ENCODE data around the gene GOLGA6L7. TPM values are rescaled to one million over a fixed set of nuclear protein-coding genes. Genes with fewer than 3 reads are reported as not detected.
A peak's percentile ranks its signal among the peaks of the same experiment; 100 is the strongest.
"Not testable (repeated sequence)": the region's sequence is repeated elsewhere in the genome, so short reads cannot be mapped to it uniquely, and the experiment has no call there.

The GOLGA6L7 gene
- polyA plus RNA-seq, 1 donor, result 1.1 TPM

DNA sequence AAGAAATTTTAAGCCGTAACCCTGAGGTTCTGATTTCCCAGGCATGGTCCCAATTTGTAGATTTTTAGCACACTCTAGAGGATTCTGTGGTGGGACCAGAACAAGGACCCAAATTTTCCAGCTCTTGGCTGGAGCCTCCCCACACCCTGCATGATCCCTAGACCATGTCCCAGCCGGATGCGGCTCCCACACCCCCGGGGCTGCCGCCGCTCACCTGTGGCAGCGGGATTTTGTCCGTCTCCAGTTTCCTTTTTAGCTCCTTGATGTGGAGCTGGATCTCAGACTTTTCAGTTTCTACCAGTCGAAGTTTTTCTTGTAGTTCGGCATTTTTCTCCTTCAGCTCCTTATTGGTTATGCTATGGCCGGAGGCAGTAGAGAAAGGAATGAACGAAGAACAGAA, 4.9 kb downstream of the GOLGA6L7 start:
- not testable (repeated sequence) for DNase-seq

DNA sequence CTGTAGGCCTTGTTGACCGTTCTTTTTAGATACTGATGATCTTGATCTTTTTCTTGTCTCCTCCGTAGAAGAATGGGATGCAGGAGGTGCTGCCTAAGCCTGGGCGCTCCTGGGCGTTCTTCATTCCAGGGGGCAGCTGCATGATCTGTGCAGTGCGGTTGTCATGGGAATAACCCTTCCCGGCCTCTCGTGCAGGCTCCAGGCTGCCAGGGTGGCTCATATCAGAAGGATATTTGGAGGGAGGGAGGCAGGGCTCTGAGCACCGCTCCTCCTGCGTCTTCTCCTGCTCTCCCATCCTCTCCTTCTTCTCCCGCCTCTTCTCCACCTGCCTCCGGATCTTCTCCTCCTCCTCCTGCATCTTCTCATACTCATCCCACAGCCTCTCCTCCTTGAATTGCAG, 6.2 kb downstream of the GOLGA6L7 start:
- not testable (repeated sequence) for DNase-seq

DNA sequence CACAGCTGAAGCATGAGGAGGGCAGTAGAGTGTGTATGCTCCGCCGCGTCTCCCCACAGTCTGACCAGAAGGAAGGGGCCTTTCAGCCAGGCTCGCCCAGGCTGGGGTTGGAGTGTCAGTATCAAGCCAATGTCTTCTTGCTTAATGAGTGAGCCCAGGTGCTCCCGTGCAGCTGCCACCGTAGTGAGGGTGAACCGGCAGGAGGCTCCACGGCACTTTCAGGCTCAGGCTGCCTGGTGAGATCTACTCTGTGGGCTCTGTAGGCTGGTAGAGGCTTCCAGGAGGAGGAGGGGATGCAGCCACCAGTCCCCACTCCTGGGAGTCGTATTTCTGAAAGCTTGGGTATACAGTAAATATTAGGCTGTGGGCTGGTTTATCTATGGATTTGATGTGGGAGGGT, 8.2 kb downstream of the GOLGA6L7 start:
- DNase-seq, result not testable (repeated sequence)

DNA sequence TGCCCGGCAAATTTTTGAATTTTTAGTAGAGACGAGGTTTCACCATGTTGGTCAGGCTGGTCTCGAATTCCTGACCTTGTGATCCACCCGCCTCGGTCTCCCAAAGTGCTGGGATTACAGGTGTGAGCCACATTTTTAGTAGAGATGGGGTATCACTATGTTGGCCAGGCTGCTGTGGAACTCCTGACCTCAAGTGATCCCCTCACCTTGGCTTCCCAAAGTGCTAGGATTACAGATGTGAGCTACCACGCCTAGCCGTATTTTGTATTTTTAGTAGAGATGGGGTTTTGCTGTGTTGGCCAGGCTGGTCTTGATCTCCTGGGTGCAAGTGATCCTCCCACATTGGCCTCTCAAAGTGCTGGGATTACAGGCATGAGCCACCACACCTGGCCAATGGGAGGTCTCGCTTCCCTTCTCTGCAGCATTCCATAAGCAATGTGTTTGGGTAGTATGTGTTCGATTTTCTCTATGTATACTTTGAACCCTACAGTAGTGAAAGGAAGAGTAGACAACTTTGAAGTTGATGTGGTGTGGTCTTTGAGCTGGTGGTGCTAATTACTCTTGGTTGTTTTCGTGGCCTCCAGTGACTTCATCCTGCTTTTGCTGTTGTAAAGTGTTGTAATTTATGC, 13.4 kb downstream of the GOLGA6L7 start:
- DNase-seq, result not testable (repeated sequence)

DNA sequence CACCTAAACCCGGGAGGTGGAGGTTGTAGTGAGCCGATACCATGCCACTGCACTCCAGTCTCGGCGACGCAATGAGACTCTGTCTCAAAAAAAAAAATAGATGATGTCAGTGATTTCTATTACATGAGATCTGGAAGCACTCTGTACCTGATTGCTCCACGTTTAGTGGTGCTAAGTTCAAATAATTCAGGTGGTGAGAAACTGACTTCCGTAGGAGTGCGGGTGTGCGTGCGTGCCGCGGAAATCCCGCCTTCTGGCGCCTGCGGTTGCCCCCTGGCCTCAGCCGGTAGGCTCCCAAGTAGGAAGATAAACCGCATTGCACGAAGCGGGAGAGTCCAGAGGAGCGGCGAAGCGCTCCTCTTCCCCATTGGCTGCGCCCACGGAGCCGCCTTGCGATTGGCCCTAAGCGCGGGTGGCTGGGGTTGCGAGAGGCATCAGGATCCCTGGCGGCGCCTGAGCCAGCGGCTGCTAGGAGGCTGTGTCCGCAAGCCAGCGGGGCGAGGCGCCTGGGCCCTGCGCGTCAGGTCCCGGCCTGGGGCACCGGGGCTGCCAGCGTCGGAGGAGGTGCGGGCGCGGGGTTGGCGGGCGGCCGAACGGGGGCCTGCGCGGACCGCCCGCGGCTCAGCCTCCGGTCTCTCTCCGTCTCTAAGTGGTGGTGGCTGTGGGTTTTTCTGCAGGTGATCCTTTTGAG, 16.4 kb downstream of the GOLGA6L7 start:
- peak; percentile 51 for DNase-seq

DNA sequence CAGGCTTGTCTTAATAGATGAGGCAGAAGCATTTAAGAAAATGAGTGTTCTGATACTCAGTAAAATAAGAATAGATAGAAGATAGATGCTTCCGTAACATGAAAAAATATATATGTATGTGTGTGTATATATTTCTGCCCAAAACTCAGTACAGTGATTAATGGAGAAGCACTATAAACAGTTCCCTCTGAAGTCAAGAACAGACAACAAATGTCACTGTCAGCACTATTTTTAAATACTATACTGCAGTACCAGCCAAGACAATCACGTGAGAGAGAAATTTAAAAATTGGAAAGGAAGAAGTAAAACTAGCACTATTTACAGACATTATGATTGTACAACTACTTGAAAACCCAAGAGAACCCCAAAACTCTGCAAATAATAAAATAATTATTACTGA, 27.0 kb downstream of the GOLGA6L7 start:
- not testable (repeated sequence) for DNase-seq

DNA sequence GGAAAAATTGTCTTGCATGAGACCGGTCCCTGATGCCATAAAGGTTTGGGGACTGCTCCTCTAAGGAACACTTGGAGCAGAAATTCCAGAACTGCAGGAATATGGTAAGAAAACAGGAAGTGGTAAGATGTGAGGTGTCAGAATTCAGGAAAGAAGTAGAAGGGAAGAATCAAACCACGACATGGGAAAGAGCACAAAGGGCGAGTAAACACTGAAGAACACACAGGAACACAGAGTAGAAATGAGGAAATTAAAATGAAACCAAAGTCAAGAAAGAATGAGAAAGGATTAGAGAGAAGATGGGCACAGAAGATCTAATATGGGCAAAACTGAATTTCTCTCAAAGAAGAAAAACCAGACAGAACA, 28.5 kb downstream of the GOLGA6L7 start:
- DNase-seq, result not testable (repeated sequence)

DNA sequence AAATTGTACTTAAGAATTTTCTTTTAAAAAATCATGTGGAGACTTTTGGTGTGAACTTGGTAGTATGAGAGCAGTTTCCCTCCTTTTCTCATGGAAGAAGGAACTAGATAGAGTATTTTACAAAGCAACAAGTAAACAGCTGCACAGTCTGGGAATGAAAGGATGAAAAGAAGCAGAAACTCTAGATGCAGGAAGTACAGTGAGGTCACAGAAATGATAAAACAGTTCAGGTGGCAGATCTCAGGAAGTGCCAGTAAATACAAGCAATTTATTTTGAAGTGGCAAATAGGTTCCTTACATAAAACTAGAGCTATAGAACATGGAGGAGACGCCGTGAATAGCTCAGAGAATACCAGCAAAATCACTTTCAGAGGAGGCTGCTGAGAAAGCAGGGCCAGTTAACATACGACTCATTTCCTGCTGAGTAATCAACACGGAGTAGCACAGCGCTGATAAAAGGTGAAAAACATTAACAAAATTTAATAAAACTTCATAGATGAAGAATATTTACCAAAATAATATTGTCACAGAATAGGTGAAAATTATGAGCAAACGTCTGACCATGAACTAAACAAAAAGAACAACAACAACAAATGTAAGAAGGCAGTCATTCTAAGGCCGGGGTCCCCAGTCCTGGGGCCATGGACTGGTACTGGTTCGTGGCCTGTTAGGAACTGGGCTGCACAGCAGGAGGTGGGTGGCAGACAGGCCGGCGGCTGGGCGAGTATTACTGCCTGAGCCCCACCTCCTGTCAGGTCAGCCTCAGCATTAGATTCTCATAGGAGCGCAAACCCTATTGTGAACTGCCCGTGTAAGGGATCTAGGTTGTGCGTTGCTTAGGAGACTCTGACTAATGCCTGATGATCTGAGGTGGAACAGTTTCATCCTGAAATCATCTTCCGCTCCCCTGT, 29.2 kb downstream of the GOLGA6L7 start:
- not testable (repeated sequence) for DNase-seq

DNA sequence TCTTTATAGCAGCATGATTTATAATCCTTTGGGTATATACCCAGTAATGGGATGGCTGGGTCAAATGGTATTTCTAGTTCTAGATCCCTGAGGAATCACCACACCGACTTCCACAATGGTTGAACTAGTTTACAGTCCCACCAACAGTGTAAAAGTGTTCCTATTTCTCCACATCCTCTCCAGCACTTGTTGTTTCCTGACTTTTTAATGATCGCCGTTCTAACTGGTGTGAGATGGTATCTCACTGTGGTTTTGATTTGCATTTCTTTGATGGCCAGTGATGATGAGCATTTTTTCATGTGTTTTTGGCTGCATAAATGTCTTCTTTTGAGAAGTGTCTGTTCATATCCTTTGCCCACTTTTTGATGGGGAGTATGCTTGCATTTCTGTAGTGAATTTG, 30.3 kb downstream of the GOLGA6L7 start:
- DNase-seq, result not testable (repeated sequence)

DNA sequence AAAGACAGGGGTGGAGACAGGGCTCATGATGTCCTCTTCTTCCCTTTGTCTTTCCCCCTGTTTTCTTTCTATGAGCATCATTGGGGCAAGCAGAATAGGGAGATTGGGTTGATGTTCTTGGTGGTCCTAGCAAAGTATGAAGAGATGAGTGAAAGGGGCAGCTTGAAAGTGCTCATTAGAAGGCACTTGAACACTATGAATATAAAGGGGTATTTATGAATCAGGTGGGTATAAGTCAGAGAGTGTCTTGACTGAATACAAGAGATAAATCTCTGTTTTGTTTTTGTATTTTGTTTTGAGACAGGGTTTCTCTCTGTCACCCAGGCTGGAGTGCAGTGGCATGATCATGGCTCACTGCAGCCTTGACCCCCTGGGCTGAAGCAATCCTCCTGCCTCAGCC, 34.4 kb downstream of the GOLGA6L7 start:
- DNase-seq, result not testable (repeated sequence)

DNA sequence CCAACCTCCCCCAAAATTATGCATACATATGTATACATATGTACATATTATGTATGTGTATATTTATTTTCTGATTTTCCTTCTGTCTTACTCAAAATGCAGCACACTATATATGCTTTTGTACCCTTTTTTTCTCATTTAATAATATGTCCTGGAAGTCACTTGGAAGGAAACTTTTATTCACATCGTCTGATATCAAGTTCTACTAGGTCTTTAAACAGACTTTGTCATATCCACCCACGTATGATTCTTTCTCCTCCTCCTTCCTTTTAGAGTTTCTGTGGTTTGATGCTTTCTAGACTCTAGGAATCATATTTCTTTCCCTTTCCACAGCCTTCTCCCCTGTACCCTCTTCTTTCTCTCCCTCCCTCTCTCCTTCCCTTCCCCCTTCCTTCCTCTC, 35.1 kb downstream of the GOLGA6L7 start:
- DNase-seq, result not testable (repeated sequence)

DNA sequence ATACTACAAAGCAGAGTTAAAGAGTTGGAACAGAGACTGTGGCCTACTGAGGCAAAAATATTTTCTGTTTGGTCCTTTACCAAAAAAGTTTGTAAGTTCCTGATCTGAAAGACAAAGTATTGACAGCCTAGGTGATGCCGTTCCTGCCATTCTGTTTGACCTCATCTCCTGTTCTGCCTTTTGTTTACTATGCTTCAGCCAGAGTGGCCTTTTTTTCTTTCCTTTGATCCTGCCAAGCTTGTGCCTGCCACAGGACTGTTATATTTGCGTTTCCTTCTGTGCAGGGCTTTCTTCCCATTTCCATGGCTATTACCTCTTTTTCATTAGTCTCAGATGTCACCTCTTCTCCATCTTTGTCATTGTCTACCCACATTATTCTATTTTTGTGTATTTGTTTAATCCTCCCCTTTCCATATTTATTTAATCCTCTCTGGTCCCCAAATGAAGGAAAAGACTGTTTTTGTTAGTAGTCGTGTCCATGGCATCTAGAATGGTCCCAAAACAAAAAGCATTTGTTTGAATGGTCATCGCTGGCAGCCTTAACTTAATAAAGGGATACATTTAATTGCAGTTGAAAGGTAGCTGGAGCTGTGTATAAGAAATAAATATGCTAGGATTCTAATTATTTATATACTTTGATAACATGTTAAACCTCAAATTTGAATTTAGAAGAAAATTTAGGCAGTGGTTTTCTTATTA, 36.4 kb downstream of the GOLGA6L7 start:
- DNase-seq, result not testable (repeated sequence)

DNA sequence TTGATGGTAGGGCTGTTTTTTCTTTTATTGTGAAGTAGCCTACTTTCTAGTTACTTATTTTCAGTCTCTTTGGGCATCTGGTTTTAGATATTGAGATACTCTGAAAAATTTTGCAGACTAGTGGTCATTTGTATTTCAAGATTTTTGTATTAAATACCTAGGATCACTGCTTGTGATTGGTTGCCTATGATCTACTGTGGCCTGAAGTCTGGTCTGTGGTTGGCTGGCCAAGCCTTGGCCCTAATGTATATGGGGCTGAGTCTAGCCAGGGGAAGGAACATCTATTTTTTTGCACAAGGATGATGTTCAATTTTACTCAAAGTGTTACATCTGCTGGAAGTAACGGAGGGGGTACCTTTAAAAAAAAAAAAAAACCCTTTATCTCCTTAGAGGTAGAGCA, 38.0 kb downstream of the GOLGA6L7 start:
- DNase-seq, result not testable (repeated sequence)

DNA sequence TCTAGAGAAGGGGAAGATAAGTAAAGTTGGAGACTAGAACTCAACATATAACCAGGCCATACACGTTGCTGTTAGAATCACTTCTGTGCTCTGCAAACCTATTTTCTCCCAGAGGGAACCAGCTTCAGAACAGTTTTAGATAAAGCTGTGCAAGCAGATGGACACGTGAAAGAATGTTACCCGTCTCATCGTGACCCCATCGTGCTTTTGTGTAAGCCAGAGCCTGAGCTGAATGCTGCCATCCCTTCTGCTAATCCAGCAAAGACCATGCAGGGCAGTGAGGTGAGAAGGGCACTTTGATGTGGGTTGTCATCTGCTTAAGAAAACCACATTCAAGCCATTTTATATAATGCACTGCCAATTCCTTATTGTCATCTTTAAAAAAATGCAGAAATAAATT, 40.3 kb downstream of the GOLGA6L7 start:
- not testable (repeated sequence) for DNase-seq

DNA sequence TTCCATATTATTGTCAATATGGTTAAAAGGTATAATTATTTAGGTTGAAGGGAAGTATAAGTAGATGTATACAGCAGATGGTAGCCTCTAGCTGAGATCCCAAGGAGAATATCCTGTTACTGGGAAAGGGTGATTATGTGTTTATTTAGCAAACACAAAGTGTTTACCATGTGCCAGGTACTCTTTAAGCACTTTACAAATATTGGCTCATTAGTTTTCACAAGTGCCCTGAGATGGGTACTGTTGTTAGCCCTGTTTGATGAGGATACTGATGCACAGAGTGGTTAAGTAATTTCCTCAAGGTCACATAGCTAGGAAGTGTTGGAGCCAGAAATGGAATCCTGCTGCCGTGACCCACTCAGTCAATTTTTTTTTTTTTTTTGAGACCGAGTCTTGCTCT, 48.1 kb downstream of the GOLGA6L7 start:
- not testable (repeated sequence) for DNase-seq

DNA sequence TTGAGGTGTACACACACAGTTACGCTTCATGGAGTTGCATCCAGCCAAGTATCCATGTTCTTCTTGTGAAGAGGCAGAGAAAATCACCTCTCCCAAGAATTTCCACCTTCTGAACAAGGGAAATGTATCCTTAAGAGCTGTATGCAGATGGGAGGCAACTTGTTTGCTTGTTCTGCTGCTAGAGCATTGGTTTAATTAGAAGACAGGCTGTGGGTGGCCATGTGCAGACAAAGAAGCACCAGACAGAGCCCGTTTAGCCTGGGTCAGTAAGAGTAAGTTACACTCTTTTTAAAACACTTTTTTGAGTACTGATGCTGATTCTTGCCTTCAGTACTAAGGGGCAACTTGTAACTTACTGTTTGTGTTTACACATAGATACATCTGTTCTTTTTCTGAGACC, 50.2 kb downstream of the GOLGA6L7 start:
- not testable (repeated sequence) for DNase-seq

DNA sequence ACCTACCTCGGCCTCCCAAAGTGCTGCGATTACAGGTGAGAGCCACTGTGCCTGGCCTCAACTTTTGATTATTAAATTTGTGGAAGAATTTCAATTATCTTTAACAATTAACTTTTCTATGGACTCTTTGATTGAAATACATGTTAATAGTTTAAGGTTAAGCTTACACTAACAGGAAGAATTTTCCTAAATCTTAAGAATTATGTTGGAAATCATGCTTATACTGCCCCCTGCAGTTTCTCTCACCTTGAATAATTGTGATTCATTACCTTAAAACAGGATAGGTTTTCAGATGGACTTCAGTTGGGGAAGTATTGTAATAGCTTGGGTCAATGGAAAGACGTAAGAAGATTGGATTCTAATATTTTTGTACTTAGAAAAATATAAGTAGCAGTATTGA, 54.2 kb downstream of the GOLGA6L7 start:
- not testable (repeated sequence) for DNase-seq

Other genes with a start within 250 kb of the GOLGA6L7 start
- gene GOLGA8M, start 136.2 kb downstream of the GOLGA6L7 start, polyA plus RNA-seq (ENCODE audit: insufficient read length), result 4.5 TPM
- gene APBA2, start 37.3 kb upstream of the GOLGA6L7 start, polyA plus RNA-seq (ENCODE audit: insufficient read length), result 12.6 TPM

Data from left kidney (tissue), 2 donors.